DMS153 treated with DMSO at 0.1 percent for 48 hours (cell line): ENCODE data around the gene IL11RA.

ENCODE experiments used
- DNase-seq: peaks from one replicate; lab custom pipeline; 2025; ENCODE audit not compliant: unreplicated experiment; lab: John Stamatoyannopoulos, UW

The IL11RA gene

DNA sequence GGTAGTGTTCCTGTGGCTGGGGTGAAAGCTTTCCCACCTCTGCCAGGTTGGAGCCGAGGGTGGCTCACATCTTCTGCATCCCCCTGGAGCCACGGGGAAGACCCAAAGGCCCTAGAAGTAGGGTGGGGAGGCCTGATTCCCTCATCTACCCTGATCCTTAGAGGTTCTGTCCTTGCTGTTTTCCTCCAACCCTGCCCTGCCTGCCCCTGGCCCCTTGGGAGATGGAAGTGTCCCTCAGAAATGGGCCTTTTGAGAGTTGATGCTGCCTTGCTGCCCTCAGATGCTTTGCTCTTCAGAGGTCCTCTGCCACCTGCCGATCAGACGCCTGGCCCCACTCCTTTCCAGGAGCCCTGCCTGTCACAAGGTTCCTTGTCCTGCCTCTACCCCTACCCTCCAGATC is 32.8 kb downstream of the IL11RA start:
- no peak for DNase-seq

DNA sequence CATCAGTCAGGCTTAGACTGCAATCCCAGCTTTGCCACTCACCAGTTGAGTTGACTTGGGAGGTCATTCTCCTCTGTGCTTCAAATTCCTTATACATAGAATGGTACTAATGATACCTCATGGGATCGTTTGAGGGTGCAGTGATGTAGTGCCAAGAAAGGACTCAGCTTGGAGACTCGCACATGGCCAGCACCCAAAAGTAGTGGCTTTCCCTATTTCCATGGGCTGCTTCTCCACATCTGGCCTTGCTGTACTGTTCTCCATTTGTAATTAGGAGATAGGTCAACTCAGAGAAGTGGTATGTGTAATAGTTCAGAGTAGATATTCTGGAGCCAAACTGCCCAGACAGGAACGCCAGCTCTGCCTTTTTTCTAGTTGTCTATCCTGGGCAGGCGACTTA is 33.6 kb downstream of the IL11RA start:
- no peak for DNase-seq

DNA sequence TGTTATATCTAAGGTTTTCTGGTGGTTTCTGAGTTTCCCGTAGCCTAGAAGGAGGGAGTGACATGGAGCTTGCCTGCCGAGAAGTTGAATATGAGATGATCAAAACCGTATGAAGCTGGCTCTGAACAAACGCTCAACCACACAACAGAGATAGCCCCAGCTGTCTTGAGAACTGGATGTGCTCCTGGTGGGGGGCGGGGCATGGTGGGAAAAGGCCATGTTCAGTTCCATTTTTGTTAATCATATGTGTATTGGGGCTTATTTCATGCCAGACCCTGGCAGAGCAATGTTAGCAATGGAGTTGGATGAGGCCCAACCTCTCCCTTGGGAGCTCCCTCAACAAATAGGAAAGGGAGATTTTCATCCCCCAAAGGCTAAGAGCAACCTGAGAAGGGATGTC is 34.2 kb downstream of the IL11RA start:
- no peak for DNase-seq

DNA sequence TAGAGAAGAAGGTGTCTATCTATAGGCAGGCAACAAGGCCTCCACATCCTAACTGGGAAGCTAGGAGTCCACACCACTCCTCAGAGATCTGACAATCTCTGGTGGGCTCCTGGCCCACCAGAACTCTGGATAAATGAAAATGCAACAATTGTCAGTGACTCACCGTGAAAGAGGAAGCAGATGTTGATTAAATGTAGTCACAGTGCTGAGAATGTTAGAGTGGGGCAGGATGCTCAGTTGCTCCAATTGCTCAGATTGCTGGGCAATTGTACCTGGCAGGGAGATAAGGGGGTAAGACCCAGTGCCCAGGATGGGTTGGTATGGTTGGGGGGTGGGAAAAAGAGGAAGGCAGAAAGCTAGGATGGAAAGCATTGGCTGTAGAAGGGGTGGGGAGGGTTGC is 34.7 kb downstream of the IL11RA start:
- no peak for DNase-seq

DNA sequence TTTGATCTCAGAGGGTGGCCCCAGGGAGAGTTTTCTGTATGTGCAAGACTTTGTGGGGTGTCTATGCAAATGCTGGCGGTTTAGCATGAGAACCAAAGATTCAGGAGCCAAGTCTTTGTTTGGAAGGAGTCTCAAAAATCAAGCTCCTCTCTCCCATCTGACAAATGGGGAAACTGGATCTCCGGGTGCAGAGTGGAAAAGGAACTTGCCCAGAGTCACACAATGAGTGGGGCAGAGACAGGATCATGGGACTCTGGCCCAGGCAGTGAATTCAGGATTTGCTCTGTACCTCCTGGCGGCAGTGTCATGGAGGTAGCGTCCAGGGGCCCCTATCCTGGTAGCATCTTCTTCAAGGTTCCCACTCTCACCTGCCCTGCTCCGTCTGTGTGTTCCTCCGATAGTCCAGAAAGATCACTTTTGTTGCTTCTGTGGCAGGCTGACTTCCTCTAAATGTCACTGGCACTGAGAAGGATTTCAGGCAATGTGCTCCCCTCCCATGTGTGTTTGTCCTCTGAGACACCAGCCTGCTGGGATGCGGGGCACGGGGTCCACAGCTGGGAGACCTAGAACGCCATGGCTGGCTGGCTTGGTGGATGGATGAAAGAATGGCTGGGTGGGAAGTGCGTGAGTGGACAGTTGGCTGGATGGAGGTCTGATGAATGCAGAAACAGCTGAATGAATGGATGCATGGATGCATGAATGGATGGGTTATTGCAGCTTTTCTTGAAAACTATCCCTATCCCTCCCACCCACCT is 35.5 kb downstream of the IL11RA start:
- DNase-seq, result no peak

DNA sequence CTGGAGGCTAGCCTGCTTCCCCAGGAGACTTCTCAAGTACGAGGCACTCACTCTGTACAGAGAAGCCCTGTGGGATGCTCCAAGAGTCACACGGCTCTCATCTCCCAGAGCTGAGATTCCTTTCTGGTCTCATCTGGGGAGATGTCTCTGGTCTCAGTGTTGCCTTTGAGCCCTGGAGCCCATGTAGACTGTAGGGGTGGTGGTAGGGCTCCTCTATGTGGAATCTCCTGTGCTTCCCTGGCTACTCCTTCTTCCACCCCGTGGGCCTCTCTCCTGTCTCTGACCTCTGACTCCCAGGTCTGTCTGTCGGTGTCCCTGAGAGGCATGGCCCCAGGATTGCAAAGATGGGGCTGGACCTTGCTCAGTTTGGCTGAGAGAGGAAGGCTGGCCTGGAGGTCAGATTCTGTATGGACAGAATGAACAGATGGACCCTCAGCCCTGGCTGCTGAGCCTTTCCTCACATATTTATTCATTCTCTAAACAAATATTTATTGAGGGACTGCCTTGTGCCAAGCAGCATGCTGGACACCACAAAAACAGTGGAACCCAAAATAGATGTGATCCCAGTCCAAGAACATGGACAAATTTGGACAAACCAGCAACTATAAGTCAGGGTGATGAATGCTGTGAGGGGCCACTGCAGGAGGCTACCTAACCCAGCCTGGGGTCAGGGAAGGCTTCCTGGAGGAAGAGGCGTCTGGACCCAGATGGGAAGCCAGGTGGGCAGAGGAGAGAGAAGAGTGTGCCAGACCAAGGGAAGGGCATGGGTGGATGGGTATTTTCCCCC is 36.5 kb downstream of the IL11RA start:
- no peak for DNase-seq

DNA sequence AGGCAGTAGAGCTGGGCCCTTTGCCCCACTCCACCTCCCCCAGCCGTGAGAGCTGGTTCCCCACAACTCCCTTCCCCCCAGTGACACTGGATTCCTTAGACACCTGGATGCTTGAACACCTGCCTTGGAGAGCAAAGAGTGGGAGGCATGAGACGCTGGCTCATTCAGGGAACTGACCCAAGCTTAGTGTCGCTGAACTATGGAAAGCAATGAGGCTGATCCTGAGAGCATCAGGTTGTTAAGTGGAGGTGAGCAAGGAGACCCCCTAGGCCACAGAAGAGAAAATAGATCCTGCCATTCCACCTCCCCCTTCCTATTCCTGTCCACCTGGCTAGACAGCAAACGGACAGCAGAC is 37.1 kb downstream of the IL11RA start:
- DNase-seq, result no peak

DNA sequence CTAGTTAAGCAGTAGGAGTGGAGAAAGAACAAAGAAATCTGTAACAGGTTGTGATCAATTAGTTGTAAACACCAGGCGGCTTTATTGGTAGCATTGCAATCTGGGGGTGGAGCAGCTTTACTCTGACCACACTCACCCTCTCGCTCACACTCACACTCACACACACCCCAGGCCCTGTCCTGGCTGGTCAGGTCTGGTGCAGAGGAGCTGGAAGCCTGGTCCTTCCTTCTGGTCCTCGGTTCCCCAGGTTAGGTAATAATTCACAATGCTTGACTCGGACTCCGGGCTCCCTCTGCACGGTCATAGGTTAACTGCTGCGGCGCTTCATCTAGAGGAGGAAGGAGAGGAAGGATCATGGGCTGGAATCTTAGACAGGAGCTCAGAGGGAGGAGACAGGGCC is 37.5 kb downstream of the IL11RA start:
- DNase-seq, result no peak

DNA sequence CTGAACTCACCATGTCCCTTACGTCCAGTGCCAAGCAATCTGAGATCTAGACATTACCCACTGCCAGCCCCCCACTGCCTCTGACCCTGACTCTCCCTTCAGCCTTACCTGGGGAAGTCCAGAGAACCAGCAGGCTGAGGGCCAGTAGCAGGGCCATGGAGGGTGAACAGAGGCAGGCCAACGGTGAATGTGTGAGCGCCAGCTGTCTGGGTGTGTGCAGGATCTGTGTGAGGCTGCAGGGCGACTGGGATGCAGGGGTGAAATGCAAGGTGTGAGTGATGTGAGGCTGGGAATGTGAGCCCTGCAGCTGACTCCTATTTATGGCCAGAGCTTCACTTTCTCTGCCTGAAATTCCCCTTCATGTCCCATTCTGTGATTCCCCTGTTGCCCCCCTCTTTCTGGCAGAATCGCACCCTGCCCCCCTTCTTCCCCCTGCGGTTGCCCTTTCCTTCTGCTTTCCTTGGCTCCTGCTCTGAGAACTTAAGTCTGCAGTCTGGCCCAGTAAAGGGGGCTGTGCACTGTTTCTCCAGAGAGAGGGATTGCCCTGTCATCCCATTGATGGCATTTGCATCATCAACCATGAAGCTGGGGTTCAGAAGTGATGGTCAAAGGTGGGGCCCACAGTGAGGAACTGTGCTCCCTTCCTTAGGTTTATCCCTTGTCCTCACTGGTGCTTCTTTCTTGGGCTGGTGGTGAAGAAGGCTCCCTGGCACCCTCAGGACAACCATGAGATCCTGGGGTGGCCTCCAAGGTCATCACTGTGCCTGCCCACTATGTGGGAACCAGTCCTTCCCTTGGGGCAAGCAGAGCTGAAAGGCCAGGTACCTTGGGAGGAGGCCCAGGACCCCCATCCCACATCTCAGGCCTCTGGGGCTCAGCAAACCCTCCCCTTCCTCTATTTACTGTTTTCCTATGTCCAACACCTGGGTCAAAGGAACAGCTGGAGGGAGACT is 39.3 kb downstream of the IL11RA start, which contains the start of gene CCL19:
Gene CCL19 (minus strand): TSS at position 294 of the 953 bp plus-strand sequence. CDS start 137 bp downstream, at position 157.
- DNase-seq, result no peak

DNA sequence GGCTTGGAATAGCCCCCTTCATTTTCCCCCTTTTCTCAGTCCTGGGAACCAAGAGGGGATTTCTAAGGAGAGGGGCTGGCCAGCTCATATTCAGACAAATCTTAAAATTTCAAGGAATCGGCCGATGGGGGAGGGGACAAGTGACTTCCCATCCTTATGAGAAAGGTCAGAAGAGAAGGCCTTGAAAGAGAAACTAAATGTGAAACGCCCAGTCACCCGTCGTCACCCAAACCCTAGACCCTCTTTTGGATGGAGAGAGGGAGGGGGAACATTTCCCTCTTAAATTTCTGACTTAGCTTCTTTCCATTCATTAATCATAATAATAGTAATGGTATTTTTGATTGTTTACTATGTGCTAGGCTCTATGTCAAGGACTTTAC is 39.9 kb downstream of the IL11RA start:
- no peak for DNase-seq

DNA sequence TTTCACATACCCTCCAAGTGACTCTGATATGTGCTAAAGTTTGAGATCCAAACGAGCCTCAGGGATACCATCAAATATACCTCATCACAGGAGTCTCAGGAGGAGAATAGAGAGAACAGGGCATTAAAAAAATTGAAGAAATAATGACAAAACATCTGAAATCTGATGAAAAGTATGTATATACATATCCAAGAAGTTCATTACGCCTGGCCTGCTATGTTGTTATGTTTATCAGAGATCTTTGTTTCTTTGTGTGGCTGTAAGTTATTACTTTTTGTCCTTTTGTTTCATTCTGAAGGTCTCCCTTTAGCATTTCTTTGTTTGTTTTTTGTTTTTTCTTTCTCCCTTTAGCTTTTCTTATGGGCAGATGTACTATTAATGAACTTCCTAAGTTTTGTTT is 41.6 kb downstream of the IL11RA start:
- no peak for DNase-seq

DNA sequence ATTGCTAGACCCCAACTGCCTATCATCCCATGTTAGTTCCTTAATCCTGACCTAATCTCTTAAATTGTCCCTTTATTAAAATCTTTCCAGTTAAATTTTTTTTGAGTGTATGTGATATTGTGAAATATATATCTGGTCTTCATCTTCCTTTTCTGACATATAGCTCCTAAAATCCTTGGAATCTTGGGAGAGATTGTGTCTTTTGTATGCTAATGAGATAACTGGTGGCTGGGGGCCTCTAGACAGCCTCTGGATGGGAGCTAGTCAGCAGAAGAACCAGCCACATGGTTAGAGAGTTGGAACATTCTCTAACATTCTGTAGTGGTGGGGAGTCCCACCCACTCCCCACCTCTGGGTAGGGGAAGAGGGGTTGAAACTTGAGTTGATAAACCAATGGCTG is 42.8 kb downstream of the IL11RA start:
- no peak for DNase-seq

DNA sequence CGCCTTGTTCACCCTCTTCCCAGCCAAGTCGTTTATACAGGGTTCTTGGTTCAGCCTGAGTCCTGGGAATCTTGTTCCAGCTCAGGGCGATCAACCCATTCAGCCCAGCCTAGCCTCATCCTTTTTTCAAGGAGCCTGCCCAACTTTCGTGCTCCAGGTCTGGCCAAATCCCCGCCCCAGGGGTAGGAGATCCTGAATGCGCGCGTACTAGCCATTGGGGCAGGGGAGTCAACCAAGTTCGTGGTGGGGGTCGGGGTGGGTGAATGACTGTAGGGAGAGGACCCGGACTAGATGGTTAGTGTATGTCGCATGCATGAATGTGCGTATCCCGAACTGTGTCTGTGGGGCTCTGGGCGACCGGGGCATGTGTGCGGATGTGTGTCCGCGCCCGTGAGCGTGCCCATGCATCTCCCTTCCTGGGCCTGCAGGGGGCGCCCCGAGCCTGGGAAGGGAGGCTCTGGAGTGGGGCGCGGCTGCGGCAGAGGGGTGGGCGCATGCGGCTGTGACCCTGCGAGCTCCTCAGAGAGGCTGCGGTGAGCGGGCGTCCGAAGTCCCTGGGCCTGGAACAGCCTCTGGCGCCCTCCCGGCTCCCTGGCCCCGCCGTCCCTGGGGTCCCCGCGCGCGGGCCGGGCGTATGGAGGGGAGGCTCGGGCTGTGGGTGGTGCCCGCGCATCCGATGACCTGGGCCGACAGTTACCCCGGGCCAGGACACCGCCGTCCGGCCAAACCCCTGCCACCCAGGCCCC is 49.2 kb downstream of the IL11RA start:
- DNase-seq, result peak; percentile 4

DNA sequence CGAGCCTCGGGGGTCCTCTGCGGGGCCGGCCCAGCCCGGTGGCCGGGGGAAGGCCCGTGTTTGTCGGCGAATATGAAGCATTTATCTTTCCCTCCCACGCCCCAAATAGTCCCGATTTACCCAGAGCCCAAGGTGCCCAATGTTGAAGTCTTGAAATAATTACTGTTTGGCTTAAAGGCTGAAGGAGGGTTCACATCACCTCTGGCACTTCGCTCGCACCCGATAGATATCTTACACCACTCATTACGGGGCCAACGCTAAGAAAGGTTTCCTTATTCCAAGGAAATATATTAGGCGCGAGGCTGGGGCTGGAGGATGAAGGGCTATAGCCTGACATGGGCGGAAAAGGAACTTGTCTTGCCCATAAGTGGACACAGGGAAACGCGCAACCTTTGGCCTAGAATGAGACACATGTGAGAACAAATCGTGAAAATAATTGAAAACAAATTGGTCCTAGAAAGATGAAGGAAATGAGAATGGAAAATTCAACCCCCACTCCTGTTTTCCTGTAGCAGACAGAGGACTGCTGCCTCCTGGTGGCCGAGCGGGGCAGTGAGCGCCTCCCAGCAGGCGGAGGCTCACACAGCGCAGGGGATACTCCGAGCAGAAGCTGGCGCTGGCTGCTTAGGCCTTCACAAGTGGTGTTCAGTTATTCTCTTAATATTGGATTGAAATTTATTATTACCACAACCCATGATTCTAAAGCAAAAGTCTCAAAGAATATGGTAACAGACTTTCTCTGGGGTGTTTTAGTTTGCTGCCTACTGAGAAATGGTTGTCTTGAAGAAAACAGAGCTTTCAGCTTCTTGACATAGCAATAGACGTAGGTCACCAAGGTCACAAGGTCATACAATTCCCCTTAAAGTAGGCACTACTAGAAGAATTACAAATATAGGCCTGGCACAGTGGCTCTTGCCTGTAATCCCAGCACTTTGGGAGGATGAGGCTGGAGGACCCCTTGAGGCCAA is 50.1 kb downstream of the IL11RA start:
- peak; percentile 56 for DNase-seq

DNA sequence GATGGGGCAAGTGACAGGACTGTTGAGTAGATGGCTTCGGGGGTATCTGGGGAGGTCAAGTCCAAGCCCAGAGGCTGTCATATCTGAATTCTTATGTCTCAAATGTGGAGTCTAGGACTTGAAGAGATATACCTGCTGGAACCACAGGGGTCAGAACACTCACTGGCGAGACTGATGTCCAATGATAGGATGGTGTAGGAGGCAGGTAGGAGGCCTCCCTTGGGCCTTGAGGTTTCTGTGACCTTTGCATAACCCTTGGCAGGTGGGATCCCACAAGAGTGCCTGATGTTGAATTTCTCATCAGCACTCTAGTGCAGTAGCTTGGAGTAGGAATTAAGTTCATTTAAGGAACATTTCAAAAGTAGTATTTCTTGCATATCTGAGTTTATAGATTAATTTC is 55.1 kb downstream of the IL11RA start:
- no peak for DNase-seq

DNA sequence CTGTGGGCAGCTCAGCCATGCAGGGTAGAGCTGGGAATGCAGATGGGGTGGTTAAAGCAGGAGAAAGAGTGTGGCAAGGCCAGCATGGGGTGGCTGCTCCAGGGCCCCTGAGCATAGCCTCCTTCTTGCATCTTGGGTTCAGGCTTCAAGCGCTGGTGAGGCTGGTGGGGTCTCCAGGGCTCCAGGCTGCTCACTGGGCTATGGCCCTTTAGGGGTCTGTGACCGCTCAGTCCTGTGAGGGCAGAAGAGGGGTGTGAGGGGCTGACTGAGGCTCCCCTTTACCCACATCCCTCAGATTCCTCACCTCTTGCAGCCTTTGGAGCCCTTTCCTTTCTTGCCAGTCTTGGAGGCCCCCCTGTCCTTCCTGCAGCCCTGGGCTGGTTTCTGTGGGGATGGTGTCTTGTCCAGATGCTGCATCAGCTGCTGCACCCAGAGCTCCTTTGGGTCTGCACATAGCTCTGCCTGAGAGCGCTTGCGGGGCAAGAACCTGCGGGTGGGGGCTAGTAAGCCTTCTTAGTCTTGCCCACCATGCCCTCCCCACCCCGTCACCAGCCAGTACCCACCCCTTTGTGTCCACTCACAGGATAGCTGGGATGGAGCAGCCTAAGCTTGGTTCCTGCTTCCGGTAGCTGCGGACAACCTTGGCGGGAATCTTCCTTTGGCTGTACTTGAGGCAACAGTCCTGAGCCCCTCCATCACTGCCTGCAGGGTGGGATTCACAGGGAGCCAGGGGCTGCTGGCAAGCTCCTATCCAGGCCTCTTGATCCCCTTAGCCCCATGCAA is 57.4 kb downstream of the IL11RA start:
- no peak for DNase-seq

DNA sequence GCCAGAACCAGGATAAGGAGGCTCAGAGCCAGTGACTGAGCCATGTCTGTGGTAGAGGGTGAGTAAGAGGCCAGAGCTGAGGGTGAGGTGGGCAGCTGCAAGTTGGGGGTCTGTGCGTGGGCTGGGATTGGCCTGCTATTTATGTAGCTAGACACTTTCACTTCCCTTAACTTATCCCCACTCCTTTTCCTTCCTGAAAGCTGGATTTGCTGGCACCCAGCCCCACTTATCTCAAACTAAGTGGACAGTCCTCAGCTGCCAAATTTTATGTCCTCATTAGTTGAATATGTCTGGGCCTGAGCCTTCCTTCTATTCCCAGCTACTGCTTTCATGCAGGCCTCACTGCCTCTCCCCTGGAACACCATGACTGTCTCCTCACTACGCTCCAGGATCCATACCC is 58.0 kb downstream of the IL11RA start, which contains the start of gene CCL21:
Gene CCL21 (minus strand): TSS at position 114 of the 400 bp plus-strand sequence. CDS start 70 bp downstream, at position 44.
- no peak for DNase-seq
